NCI-H1436 (cell line): Measurements from ENCODE around the gene PEF1.

ENCODE experiments used
- DNase-seq: peaks from one replicate; lab custom pipeline; 2025; lab: John Stamatoyannopoulos, UW

The PEF1 gene, protein sequence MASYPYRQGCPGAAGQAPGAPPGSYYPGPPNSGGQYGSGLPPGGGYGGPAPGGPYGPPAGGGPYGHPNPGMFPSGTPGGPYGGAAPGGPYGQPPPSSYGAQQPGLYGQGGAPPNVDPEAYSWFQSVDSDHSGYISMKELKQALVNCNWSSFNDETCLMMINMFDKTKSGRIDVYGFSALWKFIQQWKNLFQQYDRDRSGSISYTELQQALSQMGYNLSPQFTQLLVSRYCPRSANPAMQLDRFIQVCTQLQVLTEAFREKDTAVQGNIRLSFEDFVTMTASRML

DNA sequence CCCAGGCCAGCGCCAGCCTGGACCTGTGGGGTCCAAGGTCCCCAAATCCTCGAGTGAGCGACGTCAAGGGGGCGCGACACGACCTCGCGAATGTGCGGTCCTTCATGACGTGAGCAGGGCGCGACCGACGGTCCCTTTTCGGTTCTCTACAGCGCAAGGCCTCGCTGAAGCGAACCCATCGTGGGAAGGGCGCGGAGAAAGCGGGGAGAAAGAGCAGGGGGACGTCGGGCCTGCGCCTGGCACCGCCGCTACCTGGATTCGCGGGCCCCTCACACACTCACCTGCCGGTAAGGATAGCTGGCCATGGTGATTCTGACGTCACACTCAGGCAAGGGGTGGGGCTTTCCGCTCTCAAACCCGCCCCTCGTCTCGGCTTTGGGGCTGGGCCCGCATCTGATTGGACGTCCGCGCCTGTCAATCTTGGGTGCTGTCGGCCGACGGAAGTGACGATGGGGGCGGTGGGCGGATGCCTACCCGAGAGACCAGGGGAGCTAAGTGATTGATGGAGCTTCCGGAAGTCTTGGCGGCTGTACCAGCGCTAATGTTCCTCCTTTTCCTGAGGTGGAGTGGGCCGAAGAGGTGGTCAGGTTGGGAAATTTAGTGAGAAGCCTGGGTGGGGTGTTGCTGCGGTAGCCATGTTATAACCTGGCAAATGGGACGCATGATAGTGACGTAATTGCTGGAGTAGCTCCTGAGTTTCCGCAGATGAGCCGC lies at the start of gene PEF1:
Gene PEF1, minus strand, starts transcription at position 317 of the 714 bp plus-strand sequence. Its CDS starts 12 bp downstream, at position 305.
- DNase-seq: peak; percentile 98

DNA sequence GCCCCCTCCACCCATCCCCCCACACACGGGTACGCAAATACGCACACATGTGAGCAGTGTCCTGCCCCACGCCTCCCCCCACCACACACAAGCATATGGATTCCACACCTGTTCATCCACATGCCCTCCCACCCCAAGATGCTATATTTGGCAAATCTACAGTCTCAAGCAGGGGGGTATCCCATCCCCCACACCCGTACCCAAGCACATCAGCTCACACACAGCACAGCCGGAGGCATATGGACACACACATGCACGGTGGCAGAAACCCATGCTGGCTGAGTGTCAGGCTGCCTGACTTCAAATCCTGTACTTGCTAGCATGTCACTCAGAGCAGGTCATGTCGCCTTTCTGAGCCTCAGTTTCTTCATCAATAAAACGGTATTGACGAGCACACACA lies 48.6 kb upstream of the PEF1 start:
- no peak for DNase-seq

DNA sequence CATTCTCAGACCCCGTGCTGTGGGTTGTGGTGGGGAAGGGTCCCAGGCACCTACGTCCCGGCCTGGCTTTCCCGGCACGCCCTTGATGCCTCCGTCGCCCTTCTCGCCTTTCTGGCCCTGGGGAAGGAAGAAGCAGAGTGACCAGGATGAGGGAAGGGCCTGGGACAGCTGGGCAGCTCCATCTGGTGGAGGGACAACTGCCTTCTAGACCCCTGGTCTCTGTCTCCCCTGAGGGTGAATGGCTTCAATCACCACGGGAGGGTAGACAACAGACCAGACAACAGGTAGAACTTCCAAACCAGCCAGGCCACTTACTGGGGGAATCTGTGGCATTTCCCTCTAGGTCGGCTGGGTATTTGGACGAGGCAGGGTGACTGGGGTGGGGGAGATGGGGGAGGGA lies 47.3 kb upstream of the PEF1 start:
- DNase-seq: no peak

DNA sequence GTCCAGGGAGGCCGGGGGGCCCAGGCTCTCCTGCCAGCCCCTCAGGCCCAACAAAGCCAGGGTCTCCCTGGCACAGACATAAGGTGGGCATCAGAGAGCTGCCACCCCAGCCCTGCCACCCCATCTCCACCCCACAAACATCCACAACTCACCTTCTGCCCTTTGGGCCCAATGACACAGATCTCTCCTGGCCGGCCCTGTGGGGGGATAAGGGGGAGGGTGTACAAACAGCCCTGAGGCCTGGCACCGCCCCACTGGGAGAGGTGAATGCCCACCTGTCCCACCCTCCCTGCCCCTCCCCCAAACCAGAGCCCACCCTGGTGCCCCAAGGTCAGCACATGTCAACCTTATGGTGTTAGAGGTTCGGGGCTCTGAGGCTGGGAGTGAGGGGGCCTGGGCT lies 46.8 kb upstream of the PEF1 start:
- no peak for DNase-seq

DNA sequence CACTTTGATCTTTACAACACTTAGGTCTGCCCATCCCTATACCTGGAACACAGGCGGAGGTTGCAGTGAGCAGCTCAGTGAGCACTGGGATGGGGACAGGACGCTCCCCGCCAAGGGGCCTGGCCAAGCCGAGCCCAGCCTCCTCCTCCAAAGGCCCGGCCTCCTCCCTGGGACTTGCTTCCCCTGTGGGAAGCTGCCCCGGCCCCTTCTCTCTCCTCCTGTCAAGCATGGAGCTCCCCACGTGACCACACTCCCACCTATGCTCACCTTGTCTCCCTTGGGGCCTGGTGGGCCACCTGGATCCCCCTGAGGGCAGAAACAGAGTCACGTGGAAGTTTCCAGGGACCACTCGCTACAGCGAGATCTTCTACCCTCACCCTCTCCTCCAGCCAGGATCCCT lies 46.2 kb upstream of the PEF1 start:
- peak; percentile 12 for DNase-seq

DNA sequence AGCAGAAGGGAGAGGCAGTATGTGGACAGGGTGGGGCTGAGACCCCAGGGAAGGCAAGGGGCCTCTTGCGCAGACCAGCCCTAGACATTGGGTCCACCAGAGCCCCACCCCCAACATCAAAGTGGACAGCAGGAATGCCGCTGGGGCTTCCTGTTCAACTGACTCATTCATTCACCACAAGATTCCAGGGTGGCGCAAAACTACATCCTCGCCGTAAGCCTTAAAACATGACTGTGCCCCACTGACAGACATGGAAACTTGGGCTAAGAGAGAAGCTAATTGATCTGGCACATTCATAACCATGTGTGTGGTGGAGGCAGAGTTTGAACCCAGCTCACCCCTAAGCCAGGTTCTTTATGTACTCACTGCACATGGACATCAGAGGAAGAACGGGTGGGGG lies 45.2 kb upstream of the PEF1 start:
- no peak for DNase-seq

DNA sequence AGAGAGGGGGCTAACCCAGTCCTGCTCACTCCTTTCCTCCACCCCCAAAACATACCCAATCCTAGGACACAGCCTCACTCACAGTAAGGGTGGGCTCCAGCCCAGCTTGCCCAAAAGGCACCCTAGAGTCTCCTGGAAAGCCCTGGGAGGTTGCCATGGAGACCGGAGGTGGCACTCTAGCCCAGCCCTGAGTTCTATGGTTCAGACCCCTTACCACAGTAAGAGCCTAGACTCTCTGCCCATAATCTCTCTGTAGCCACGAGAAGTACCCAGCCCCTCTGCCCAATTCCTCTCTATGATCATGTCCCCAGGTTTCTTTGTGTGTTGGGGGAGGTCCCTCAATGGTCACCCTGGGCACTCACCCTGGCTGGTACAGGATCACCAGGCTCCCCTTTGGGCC lies 44.7 kb upstream of the PEF1 start:
- no peak for DNase-seq

DNA sequence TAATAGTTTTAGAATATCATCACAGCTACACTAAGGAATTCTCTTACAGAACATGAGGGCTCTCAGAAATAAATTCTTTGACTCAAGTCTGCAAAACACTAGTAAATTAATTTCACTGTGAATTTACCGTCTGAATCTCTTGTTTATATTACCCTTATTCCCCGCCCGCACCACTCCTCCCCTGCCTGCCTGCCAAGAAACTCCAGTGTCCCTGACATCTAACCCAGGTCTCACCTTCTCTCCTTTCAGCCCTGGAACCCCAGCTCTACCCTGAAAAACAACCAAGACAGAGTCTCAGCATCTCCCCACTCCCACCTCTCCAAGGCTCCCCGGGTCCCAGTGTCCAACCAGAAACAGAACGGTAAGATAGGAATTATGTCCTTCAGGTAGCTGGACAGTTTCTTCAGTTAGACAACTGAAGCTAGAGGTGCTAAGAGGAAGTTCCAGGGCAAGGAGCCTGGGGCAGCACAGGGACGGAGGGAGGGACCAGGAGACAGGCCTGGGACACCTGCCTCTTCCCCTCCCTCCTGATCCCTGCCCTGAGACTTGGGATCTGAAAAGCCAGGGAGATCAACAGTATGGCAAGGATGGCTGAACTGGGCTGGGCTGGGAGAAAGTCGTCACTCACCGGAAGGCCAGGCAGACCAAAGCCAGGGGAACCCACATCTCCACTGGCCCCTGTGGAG lies 43.7 kb upstream of the PEF1 start:
- no peak for DNase-seq

DNA sequence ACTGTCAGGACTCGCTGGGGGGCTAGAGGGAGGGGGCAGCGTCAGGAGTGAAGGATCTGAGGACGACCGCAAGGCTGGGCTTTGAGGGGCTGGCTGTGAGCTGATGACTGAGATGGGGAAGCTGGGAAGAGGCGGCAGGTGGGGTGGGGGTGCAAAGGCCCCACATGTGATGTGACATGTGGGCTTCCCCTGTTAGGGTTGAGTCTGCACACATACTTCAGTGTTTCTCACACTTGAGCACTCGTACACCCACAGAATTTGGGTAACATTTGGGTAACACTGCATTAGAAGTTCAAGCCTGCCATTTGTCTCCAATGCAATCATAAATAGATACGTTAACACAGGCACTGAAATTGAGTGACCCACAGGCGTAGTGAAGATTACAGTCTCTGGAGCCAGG lies 42.9 kb upstream of the PEF1 start:
- DNase-seq: no peak

DNA sequence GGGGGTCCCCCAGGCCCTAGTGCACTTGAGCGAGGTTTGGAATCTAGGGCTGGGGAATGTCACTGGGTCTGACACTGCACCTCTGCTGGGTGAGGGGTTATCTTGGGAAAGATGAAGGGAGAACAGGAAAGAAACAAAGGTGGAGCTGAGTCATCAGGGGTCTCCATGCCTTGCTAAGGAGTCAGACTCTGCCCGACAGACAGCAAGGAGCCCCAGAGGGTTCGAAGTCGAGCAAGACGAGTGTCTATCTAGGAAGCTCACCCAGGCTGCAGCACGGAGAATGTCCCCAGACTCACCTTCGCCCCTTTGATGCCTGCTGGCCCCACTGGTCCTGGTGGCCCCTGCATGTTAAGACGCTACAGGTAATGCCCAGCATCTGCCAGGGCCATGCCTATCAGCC lies 41.1 kb upstream of the PEF1 start:
- DNase-seq: no peak

DNA sequence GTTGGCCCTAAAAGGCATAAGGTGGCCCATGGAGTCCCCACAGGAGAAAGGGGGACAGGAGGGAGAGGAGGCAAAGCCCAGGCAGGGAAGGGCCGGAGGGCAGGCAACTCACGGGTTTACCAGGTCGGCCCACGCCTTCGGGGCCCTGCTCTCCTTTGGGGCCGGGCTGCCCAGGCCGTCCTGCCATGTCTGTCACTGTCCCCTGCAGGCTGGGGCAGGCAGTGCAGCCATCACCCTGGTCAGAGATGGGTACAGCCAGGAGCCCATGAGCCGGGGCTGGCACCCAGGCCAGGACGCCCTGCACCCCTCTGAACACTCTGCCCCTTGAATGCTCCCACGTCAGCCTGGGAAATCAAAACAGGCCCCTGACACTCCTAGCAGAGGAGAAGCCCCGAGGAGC lies 39.3 kb upstream of the PEF1 start:
- DNase-seq: no peak

DNA sequence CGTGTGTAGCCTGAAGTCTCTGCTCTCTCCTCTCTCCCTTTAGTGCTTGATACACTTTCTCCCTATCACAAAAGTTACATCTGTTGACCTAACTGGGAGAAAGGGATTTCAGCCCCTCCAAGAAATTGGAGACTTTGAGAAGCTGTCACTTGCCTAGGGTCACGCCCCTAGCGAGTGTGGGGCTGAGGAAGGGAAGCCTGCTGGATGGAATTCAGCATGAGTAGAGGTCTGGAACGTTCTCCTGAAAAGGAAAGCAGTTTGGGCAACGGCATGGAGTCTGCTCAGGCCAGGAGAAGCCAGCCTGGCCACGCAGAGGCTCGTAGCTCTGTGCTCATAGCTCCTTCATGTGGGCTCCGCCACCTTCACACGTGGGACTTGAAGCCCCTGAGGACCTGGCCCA lies 36.7 kb upstream of the PEF1 start:
- no peak for DNase-seq

DNA sequence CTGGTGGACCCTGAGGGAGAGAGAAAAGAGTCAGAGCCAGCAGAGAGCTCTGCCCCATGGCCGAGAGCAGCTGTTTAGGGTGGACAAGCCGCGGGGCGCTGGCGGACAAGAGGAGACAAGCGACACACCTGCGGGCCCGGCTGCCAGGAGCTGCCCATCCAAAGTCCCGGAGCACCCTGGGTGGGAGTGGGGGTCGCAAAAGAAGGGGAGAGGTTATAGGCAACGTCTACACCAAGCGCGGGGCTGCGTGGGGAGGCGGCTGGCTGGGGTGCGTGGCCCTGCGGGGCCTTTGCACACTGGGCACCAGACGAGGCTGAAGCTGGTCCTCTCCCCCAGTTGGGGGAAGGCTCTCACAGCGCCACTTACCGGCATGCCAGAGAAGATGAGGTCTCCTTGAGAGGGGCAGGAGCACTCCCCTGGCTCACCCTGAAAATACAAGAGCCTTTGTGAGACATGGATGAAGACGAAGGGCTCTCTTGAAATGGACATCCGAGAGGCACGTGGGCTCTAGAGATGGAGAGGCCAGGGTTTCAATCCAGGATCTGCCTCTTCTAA lies 35.1 kb upstream of the PEF1 start:
- DNase-seq: no peak

DNA sequence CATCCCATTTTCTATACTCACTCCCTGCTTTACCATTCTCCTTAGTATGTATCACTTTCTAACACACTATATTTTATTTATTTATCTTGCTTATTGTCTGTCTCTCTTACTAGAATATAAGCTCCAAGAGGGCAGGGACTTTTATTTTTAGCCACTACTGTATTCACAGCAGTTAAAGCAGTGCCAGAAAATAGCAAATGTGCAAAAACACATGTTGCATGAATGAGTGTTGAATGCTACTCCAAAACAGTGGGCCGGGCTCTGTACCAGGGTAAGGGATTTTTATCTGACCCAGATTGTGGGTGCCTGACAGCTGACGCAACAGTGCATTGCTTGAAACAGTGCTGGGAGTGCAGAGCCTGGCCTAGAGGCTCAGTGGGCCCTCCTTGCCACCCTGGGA lies 34.4 kb upstream of the PEF1 start:
- no peak for DNase-seq

DNA sequence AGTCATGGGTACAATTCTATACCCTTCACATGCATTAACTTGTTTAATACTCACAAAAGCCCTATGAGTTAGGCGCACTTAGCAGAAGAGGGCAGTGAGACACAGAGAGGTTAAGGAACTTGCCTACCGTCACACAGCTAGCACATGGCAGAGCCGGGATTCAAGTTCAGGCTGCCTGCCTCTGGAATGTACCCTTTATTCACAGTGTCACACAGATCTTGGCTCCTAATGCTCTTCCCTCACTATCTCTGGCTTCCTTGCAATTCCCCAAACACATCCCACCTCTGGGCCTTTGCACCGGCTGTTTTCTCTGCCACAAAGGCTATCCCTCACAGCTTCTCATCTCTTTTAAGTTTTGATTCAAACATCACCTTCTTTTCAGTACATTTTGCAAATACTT lies 34.0 kb upstream of the PEF1 start:
- DNase-seq: no peak

DNA sequence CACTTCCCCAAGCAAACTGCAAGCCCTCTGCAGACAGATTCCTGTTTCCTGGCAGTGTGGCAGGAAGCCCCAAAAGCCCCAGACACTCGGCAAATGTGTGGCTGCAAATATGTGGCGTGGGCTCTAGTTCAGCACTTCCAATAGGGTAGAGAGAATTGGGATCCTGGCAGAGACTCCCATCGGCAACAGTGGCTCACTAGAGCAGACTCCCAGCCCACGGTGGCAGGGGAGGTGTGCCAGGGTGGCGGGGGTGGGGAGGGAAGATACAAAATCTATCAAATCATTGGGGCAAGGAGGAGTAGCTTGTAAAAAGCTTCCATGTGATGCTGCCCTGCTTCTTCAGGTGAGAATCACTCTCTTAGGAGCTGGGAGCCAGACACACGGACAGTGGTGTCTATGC lies 33.3 kb upstream of the PEF1 start:
- no peak for DNase-seq

DNA sequence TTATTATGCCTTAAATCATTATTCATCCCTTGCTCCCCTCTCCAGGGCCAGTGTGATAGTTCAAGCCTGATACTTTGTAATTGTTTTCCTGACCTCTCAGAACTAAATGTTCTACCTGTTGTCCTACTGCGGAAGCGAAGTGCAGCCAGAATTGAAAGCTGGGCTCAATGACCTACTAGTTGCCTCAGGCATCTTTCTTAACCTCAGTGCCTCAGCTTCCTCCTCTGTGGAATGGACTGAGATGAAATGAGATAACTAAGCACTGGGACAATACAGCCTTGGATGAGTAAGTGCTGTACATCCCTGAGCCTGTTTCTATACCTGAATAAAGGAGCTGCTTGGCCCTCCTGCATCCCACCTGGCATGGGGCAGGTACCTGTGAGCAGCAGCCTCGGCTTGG lies 32.7 kb upstream of the PEF1 start:
- no peak for DNase-seq

DNA sequence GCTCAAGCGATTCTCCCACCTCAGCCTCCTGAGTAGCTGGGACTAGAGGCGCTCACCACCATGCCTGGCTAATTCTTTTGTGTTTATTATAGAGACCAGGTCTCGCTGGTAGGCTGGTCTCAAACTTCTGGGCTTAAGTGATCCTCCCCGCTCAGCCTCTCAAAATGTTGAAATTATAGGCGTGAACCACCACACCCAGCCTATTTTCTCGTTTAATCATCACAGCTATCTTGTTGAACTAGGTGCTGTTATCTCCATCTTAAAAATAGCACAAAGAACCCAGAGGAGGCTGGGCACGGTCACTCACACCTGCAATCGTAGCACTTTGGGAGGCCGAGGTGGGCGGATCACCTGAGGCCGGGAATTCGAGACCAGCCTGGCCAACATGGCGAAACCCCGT lies 31.1 kb upstream of the PEF1 start:
- no peak for DNase-seq

DNA sequence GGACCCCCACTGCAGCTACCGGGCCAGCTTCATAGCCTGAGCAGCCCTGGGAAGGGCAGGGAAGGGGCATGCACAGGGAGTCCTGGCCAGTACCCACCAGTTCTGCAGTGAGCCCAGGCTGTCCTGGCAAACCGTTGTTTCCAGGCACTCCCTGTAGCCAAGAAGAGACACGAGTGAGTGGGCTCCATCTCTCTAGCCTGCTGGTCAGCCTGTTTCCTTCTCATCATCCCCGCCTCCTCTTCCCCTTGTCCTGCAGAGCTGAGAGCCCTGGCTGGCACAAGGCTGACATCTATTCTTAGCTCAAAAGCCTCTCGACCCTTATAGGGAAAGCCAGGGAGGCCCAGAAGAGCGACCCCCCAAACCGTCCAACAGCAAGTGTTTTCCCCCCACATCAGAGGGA lies 30.5 kb upstream of the PEF1 start:
- DNase-seq: no peak

DNA sequence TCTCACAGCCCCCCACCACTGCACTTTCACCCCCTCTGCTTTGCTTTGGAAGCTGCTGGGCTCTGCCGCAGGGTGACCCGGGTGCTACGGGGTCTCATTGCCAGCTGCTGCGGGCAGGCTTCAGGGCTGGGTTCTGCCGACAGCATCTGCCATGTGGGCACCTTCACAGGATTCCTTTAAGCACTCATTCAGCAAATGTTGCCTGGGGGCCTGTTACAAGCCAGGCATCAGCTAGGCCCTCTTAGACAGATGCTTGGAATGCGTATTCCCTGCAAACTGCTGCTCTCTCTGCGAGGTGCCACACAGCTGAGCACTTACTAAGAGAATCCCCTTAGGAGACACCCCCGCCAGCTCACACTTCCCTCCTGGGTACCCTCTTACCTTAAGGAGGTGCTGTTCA lies 29.9 kb upstream of the PEF1 start:
- DNase-seq: no peak

DNA sequence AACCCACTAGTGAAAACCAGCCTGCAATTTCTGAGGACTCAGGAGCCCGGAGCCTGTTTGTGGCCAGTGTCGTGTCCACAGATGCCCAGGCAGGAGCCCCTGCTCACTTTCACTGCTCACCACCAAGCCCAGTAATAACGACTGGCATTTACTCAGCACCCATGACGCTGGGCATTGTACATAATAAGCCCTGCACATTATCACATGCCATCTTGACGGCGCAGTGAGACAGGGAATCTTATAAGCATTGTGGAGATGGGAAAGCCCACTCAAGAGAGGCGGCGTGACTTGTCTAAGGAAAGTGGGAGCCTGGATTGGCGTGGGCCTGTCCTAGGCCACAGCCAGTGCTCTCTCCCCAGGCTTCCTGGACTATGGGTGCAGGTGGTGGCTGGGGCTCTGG lies 28.8 kb upstream of the PEF1 start:
- no peak for DNase-seq

DNA sequence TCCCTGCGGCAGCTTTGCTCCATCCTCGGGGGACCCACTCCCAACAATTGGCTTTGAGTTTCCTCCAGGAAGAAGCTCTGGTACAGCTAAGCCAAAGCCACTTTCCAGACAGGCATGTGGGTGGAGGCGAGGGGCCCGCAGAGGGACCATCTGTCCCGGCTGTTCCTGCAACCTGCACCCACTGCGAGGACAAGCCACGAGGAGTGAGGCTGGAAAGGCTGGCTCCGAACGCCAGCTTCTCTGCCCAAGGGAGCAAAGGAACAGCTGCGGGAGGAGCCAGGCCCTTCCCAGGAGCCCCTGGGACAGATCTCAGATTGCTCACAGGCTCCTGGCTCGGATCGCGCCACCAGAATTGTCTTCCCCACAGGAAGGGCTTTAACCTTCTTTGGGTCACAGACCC lies 28.3 kb upstream of the PEF1 start:
- DNase-seq: no peak

DNA sequence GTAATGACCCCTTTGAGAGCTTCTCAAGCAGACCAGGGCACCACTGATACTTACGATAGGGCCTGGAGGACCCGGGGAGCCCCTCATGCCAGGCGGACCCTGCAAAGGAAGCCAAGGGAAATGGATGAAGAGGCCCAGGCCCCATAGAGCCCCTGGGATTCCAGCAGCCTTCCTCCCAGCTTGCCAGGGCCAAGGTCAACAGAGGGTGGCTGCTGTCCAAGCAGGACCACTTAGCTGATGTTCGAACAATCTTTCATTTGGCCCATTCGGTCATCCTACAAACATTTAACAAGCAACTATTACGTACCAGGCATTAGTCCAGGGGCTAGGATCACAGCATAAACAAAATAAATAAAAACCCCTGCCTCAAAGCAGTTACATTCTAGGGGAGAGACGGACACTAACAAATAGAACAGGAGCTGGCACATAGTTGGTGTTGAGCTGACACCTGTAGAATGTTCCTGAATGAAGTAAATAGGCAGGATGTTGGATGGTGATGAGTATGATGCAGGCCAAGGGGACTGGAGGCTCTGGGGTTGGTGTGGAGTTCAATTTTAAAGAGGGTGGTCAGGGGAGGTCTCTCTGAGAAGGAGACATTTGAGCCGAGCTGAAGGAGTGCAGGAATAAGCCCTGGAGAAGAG lies 27.0 kb upstream of the PEF1 start:
- no peak for DNase-seq
